Measurements from ENCODE around the gene CCNE1. TPM values are rescaled to one million over a fixed set of nuclear protein-coding genes. Genes with fewer than 3 reads are reported as not detected.

CCNE1 gene
- total and polyA plus RNA-seq, 9 of the 15 experiments (the other 6 are each of a cell fraction or from before 2014, with no cell fraction given) = 6.2 to 41.0 (median 31.6) TPM

DNA sequence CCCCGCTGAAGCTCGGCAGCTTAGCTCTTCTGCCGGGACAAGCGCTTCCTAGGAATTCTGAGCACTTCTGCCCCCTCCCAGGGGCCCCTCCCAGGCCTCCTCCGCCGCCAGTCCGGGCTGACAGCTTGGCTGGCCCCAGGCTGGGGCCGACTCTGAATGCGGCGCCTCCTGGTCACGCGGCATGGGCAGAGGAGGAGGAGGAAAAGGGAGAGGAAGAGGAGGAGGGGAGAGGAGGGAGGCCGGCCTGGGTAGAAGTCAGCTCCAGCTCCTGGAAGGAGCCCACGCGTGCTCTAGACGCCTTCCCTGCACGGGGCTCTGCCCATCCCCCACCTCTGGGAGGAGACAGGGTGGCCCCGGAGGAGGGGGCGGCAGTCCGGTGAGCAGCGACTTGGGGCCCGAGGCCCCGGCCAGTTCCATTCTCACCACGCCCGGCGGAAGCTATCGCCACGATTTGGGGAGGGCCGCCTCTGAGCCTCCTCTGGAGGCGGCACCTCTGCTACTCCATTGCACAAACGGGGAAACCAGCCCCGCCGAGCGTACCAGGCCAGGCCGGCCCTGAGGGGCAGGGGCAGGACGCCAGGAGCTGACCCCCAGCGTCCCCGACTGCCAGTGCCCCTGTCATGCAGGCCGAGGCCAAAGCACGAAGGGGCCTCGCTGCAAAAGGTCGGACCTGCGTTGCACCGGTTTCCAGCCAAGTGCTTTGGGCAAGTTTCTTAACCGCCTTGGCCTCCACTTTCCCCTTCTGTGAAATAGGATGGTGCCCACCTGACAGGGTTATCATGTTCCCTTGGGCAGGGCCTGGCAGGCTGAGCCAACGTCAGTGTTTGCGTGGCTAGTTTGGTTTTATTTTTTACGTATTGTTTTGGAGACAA lies 31.6 kb downstream of the CCNE1 start (continued):
- TF ChIP-seq FOXK2 (conservative IDR thresholded peaks at IDR 0.05 in 1 of 2, IDR thresholded peaks at IDR 0.05 in 1 of 2; ENCODE audit: low read depth in 2 of 2) (no peak), PHF8 (IDR thresholded peaks at IDR 0.05; ENCODE audit: borderline replicate concordance, low read length) (peak; percentile 18; the same call in 1 of the 2 replicates), SREBF1 (IDR thresholded peaks at IDR 0.05; ENCODE audit: borderline replicate concordance, low read depth, low read length) (no peak), BCL6 (CRISPR knock-in tag; IDR thresholded peaks at IDR 0.05) (no peak), HNRNPK (IDR thresholded peaks at IDR 0.05; ENCODE audit: low read depth, low read length, poor library complexity, severe bottlenecking) (no peak), EZH2 (IDR thresholded peaks at IDR 0.05; ENCODE audit: borderline replicate concordance, low read depth, low read length) (no peak), GATA2 (CRISPR knock-in tag; IDR thresholded peaks at IDR 0.05) (no peak), EGR1 (conservative IDR thresholded peaks at IDR 0.05) (peak; percentile 29; the same call in 1 of the 2 replicates), ZNF75A (CRISPR knock-in tag; IDR thresholded peaks at IDR 0.05) (no peak), CHD4 (IDR thresholded peaks at IDR 0.05; ENCODE audit: insufficient read depth, insufficient replicate concordance, low read depth, low read length, poor library complexity, severe bottlenecking) (no peak), SIN3B (IDR thresholded peaks at IDR 0.05; ENCODE audit: low read depth) (no peak), ZNF561 (CRISPR knock-in tag; conservative IDR thresholded peaks at IDR 0.05) (no peak), ELF4 (CRISPR knock-in tag; IDR thresholded peaks at IDR 0.05) (no peak), PTBP1 (IDR thresholded peaks at IDR 0.05; ENCODE audit: low read depth, low read length) (no peak), EWSR1 (IDR thresholded peaks at IDR 0.05; ENCODE audit: borderline replicate concordance, low read depth, partially characterized antibody) (no peak), TCF3 (CRISPR knock-in tag; IDR thresholded peaks at IDR 0.05) (no peak), CHCHD3 (CRISPR knock-in tag; IDR thresholded peaks at IDR 0.05) (no peak), ZNF589 (CRISPR knock-in tag; IDR thresholded peaks at IDR 0.05; ENCODE audit: low read depth) (no peak), SAP30 (IDR thresholded peaks at IDR 0.05; ENCODE audit: borderline replicate concordance, insufficient read depth, low read depth, low read length, poor library complexity, severe bottlenecking) (peak; percentile 57)
- TF ChIP-seq, protein P1, sequence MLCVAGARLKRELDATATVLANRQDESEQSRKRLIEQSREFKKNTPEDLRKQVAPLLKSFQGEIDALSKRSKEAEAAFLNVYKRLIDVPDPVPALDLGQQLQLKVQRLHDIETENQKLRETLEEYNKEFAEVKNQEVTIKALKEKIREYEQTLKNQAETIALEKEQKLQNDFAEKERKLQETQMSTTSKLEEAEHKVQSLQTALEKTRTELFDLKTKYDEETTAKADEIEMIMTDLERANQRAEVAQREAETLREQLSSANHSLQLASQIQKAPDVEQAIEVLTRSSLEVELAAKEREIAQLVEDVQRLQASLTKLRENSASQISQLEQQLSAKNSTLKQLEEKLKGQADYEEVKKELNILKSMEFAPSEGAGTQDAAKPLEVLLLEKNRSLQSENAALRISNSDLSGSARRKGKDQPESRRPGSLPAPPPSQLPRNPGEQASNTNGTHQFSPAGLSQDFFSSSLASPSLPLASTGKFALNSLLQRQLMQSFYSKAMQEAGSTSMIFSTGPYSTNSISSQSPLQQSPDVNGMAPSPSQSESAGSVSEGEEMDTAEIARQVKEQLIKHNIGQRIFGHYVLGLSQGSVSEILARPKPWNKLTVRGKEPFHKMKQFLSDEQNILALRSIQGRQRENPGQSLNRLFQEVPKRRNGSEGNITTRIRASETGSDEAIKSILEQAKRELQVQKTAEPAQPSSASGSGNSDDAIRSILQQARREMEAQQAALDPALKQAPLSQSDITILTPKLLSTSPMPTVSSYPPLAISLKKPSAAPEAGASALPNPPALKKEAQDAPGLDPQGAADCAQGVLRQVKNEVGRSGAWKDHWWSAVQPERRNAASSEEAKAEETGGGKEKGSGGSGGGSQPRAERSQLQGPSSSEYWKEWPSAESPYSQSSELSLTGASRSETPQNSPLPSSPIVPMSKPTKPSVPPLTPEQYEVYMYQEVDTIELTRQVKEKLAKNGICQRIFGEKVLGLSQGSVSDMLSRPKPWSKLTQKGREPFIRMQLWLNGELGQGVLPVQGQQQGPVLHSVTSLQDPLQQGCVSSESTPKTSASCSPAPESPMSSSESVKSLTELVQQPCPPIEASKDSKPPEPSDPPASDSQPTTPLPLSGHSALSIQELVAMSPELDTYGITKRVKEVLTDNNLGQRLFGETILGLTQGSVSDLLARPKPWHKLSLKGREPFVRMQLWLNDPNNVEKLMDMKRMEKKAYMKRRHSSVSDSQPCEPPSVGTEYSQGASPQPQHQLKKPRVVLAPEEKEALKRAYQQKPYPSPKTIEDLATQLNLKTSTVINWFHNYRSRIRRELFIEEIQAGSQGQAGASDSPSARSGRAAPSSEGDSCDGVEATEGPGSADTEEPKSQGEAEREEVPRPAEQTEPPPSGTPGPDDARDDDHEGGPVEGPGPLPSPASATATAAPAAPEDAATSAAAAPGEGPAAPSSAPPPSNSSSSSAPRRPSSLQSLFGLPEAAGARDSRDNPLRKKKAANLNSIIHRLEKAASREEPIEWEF (CRISPR knock-in tag; IDR thresholded peaks at IDR 0.05) = no peak
- TF ChIP-seq, protein P2, sequence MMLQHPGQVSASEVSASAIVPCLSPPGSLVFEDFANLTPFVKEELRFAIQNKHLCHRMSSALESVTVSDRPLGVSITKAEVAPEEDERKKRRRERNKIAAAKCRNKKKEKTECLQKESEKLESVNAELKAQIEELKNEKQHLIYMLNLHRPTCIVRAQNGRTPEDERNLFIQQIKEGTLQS (IDR thresholded peaks at IDR 0.05) = no peak
- TF ChIP-seq, protein P2 (CRISPR knock-in tag; conservative IDR thresholded peaks at IDR 0.05) = no peak
